NCI-H2107 treated with DMSO at 0.1 percent for 48 hours (cell line): Measurements from ENCODE around the gene MKRN2OS.
"Not testable (repeated sequence)": the region's sequence is repeated elsewhere in the genome, so short reads cannot be mapped to it uniquely, and the experiment has no call there.

Source experiments
- DNase-seq: peaks from one replicate; lab custom pipeline; 2025; ENCODE audit not compliant: unreplicated experiment; lab: John Stamatoyannopoulos, UW

MKRN2OS gene

GRCh38 chr3:12562451-12562850 is 17.2 kb upstream of the MKRN2OS start:
- no peak for DNase-seq

GRCh38 chr3:12561397-12561796 is 16.1 kb upstream of the MKRN2OS start:
- no peak for DNase-seq

- no peak for DNase-seq
Measured at GRCh38 chr3:12560505-12561190, 15.3 kb upstream of the MKRN2OS start.

GRCh38 chr3:12559520-12559919 is 14.2 kb upstream of the MKRN2OS start:
- no peak for DNase-seq

GRCh38 chr3:12558706-12559105 is 13.4 kb upstream of the MKRN2OS start:
- no peak for DNase-seq

GRCh38 chr3:12557473-12558100 is 12.3 kb upstream of the MKRN2OS start:
- no peak for DNase-seq

GRCh38 chr3:12556690-12557472 is 11.6 kb upstream of the MKRN2OS start, which contains the start of gene MKRN2:
MKRN2 (plus strand) TSS chr3:12557087; CDS start chr3:12557151, 64 bp downstream.
- no peak for DNase-seq

- no peak for DNase-seq
Measured at GRCh38 chr3:12556314-12556689, 11.0 kb upstream of the MKRN2OS start.

GRCh38 chr3:12553921-12554391 is 8.7 kb upstream of the MKRN2OS start:
- DNase-seq: peak; percentile 38

- no peak for DNase-seq
Measured at GRCh38 chr3:12549971-12550760, 4.9 kb upstream of the MKRN2OS start.

- DNase-seq: no peak
Measured at GRCh38 chr3:12544652-12545472, 437 bp downstream of the MKRN2OS start.

GRCh38 chr3:12543497-12543896 is 1.8 kb downstream of the MKRN2OS start:
- not testable (repeated sequence) for DNase-seq

- DNase-seq: no peak
Measured at GRCh38 chr3:12541625-12542024, 3.7 kb downstream of the MKRN2OS start.

GRCh38 chr3:12536423-12536822 is 8.9 kb downstream of the MKRN2OS start:
- DNase-seq: no peak

- DNase-seq: no peak
Measured at GRCh38 chr3:12532182-12532581, 13.1 kb downstream of the MKRN2OS start.

GRCh38 chr3:12527757-12528143 is 17.5 kb downstream of the MKRN2OS start:
- no peak for DNase-seq

- DNase-seq: no peak
Measured at GRCh38 chr3:12522721-12523120, 22.6 kb downstream of the MKRN2OS start.

GRCh38 chr3:12521010-12521409 is 24.3 kb downstream of the MKRN2OS start:
- no peak for DNase-seq

- no peak for DNase-seq
Measured at GRCh38 chr3:12518261-12519028, 26.9 kb downstream of the MKRN2OS start.
